ENCODE data around the gene C8G. TPM values are rescaled to one million over a fixed set of nuclear protein-coding genes. Genes with fewer than 3 reads are reported as not detected.

The C8G gene
- total RNA-seq, 1 donor from 2014 or later, result 1.6 TPM

- H3K4me1 Mint-ChIP-seq (ENCODE audit: low read depth, unreplicated experiment), result no peaks in the 10 kb centered on the region
- H3K27me3 Mint-ChIP-seq (ENCODE audit: low read depth, unreplicated experiment), result peaks cover 12% of the 10 kb centered on the region
- Histone ChIP-seq H3K9me3 (ENCODE audit: insufficient read depth, low read depth, low read length) (no peaks in the 10 kb centered on the region), H3K79me2 (ENCODE audit: insufficient read depth, low read length) (no peaks in the 10 kb centered on the region), H2AFZ (ENCODE audit: low read depth, low read length) (peak overlapping the region; percentile 84), H3K4me3 (ENCODE audit: insufficient read depth, low read depth, low read length) (peak overlapping the region; percentile 49), H3K4me1 (ENCODE audit: insufficient read depth, low read length) (peaks cover 5% of the 10 kb centered on the region), H3K9ac (ENCODE audit: low read length) (no peak overlapping the region), H4K20me1 (ENCODE audit: insufficient read depth, low read length) (no peaks in the 10 kb centered on the region), H3K4me2 (ENCODE audit: low read length) (peak overlapping the region; percentile 84), H3K36me3 (ENCODE audit: insufficient read depth, low read length) (no peaks in the 10 kb centered on the region), H3K27ac (ENCODE audit: low read depth, low read length) (no peak overlapping the region), H3K27me3 (ENCODE audit: insufficient read depth, low read length) (no peaks in the 10 kb centered on the region)
- no peak for TF ChIP-seq CTCF (IDR thresholded peaks at IDR 0.05; ENCODE audit: insufficient read depth, low read depth, low read length)
- no peak overlapping the region for H3K27ac Mint-ChIP-seq (ENCODE audit: unreplicated experiment)
- H3K36me3 Mint-ChIP-seq (ENCODE audit: low read depth, unreplicated experiment), result peaks cover 3% of the 10 kb centered on the region
- H3K9me3 Mint-ChIP-seq (ENCODE audit: unreplicated experiment), result no peaks in the 10 kb centered on the region
- FAIRE-seq (no peak), DNase-seq (ENCODE audit: low read depth) (no peak)
- no peak overlapping the region for H3K4me3 Mint-ChIP-seq (ENCODE audit: unreplicated experiment)
These were observed 32.6 kb downstream of the C8G start for GRCh38 chr9:136977649-136978072.

GRCh38 chr9:136978073-136978864 lies 33.2 kb downstream of the C8G start:
- H3K4me1 ChIP-seq (ENCODE audit: insufficient read depth, low read length), result peaks cover 5% of the 10 kb centered on the region
- no peak overlapping the region for H3K4me3 Mint-ChIP-seq (ENCODE audit: unreplicated experiment)
- FAIRE-seq, result no peak

More at GRCh38 chr9:136978073-136978864, 33.2 kb downstream of the C8G start:
- H3K27me3 Mint-ChIP-seq (ENCODE audit: low read depth, unreplicated experiment), result peaks cover 17% of the 10 kb centered on the region
- H3K27me3 ChIP-seq (ENCODE audit: insufficient read depth, low read length), result no peaks in the 10 kb centered on the region
- no peak for DNase-seq (ENCODE audit: low read depth)
- H3K79me2 ChIP-seq (ENCODE audit: insufficient read depth, low read length), result no peaks in the 10 kb centered on the region
- H4K20me1 ChIP-seq (ENCODE audit: insufficient read depth, low read length), result no peaks in the 10 kb centered on the region
- no peak overlapping the region for H3K9ac ChIP-seq (ENCODE audit: low read length)
- H3K27ac ChIP-seq (ENCODE audit: low read depth, low read length), result no peak overlapping the region
- no peaks in the 10 kb centered on the region for H3K9me3 ChIP-seq (ENCODE audit: insufficient read depth, low read depth, low read length)
- H3K4me1 Mint-ChIP-seq (ENCODE audit: low read depth, unreplicated experiment), result no peaks in the 10 kb centered on the region
- peak overlapping the region; percentile 84 for H2AFZ ChIP-seq (ENCODE audit: low read depth, low read length)
- peak overlapping the region; percentile 84 for H3K4me2 ChIP-seq (ENCODE audit: low read length)
- no peaks in the 10 kb centered on the region for H3K9me3 Mint-ChIP-seq (ENCODE audit: unreplicated experiment)
- H3K27ac Mint-ChIP-seq (ENCODE audit: unreplicated experiment), result no peak overlapping the region
- no peaks in the 10 kb centered on the region for H3K36me3 ChIP-seq (ENCODE audit: insufficient read depth, low read length)
- no peak for TF ChIP-seq CTCF (IDR thresholded peaks at IDR 0.05; ENCODE audit: insufficient read depth, low read depth, low read length)
- no peak for TF ChIP-seq EZH2 (IDR thresholded peaks at IDR 0.05; ENCODE audit: insufficient read depth, low read length)
- H3K4me3 ChIP-seq (ENCODE audit: insufficient read depth, low read depth, low read length), result peak overlapping the region; percentile 49
- peaks cover 3% of the 10 kb centered on the region for H3K36me3 Mint-ChIP-seq (ENCODE audit: low read depth, unreplicated experiment)
